ENCODE measurements around the gene OR11H6. TPM values are rescaled to one million over a fixed set of nuclear protein-coding genes. Genes with fewer than 3 reads are reported as not detected.
"Not testable (repeated sequence)": the region's sequence is repeated elsewhere in the genome, so short reads cannot be mapped to it uniquely, and the experiment has no call there.

Gene OR11H6, protein sequence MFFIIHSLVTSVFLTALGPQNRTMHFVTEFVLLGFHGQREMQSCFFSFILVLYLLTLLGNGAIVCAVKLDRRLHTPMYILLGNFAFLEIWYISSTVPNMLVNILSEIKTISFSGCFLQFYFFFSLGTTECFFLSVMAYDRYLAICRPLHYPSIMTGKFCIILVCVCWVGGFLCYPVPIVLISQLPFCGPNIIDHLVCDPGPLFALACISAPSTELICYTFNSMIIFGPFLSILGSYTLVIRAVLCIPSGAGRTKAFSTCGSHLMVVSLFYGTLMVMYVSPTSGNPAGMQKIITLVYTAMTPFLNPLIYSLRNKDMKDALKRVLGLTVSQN
- polyA plus RNA-seq = not detected in 2 replicates
- not detected in 2 replicates for polyA minus RNA-seq

DNA sequence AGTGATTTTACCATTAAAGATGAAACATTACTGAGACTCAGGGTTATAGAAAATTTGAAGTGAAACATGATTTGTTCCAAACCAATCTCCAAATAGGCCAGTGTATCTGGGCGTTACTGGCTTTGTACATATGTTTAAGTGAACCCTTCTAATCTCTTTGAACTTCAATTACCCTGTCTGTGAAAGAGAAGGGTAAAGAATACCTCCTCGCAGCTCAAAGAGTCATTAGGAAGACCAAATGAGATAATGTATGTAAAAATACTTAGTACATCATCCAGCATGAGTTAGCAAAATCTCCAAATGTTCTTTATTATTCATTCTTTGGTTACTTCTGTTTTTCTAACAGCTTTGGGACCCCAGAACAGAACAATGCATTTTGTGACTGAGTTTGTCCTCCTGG, at the start of gene OR11H6:
OR11H6 (plus strand) TSS at position 301 of the 400 bp plus-strand sequence; CDS start at position 301, 0 bp downstream.
- no peak within 1 kb of the TSS for H2AFZ ChIP-seq (ENCODE audit: low read depth, low read length)

DNA sequence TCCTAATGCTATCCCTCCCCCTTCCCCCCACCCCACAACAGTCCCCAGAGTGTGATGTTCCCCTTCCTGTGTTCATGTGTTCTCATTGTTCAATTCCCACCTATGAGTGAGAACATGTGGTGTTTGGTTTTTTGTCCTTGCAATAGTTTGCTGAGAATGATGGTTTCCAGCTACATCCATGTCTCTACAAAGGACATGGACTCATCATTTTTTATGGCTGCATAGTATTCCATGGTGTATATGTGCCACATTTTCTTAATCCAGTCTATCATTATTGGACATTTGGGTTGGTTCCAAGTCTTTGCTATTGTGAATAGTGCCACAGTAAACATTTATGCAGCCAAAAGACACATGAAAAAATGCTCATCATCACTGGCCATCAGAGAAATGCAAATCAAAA, 49.3 kb upstream of the OR11H6 start:
- not testable (repeated sequence) for H3K9me2 ChIP-seq (ENCODE audit: insufficient read depth, low read length); H3K4me2 ChIP-seq (ENCODE audit: low read length); H3K27ac ChIP-seq (ENCODE audit: low read length); H3K36me3 ChIP-seq (ENCODE audit: insufficient read depth, low read length); H4K20me1 ChIP-seq (ENCODE audit: insufficient read depth); H3K4me3 ChIP-seq (ENCODE audit: low read length); H3K27me3 ChIP-seq (ENCODE audit: insufficient read depth, low read depth, low read length); H3K9ac ChIP-seq (ENCODE audit: low read length); H3K9me3 ChIP-seq (ENCODE audit: low read length); H3F3A ChIP-seq (ENCODE audit: insufficient read depth, low read length, poor library complexity, severe bottlenecking); H2AFZ ChIP-seq (ENCODE audit: low read depth, low read length); H3K79me2 ChIP-seq (replicated peaks; ENCODE audit: insufficient read depth, low read length)

More for the DNA sequence above, at the start of gene OR11H6:
- H3K4me2 ChIP-seq (ENCODE audit: low read length) = no peak within 1 kb of the TSS
- no peak within 1 kb of the TSS for H3K4me3 ChIP-seq (ENCODE audit: low read length)
- no peaks in the 10 kb centered on the region for H4K20me1 ChIP-seq (ENCODE audit: insufficient read depth)
- no peak within 1 kb of the TSS for H3K27ac ChIP-seq (ENCODE audit: low read length)
- no peaks in the 10 kb centered on the region for H3K36me3 ChIP-seq (ENCODE audit: insufficient read depth, low read length)
- TF ChIP-seq, protein P1, sequence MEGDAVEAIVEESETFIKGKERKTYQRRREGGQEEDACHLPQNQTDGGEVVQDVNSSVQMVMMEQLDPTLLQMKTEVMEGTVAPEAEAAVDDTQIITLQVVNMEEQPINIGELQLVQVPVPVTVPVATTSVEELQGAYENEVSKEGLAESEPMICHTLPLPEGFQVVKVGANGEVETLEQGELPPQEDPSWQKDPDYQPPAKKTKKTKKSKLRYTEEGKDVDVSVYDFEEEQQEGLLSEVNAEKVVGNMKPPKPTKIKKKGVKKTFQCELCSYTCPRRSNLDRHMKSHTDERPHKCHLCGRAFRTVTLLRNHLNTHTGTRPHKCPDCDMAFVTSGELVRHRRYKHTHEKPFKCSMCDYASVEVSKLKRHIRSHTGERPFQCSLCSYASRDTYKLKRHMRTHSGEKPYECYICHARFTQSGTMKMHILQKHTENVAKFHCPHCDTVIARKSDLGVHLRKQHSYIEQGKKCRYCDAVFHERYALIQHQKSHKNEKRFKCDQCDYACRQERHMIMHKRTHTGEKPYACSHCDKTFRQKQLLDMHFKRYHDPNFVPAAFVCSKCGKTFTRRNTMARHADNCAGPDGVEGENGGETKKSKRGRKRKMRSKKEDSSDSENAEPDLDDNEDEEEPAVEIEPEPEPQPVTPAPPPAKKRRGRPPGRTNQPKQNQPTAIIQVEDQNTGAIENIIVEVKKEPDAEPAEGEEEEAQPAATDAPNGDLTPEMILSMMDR (IDR thresholded peaks at IDR 0.05; ENCODE audit: poor library complexity, severe bottlenecking) = no peak
- TF ChIP-seq RAD21 (conservative IDR thresholded peaks at IDR 0.05) (no peak), EZH2 (IDR thresholded peaks at IDR 0.05; ENCODE audit: borderline replicate concordance, insufficient read depth, low read length, poor library complexity, severe bottlenecking) (no peak), EP300 (conservative IDR thresholded peaks at IDR 0.05; ENCODE audit: poor library complexity, severe bottlenecking) (no peak), SMC3 (conservative IDR thresholded peaks at IDR 0.05; ENCODE audit: poor library complexity) (no peak), POLR2AphosphoS5 (IDR thresholded peaks at IDR 0.05) (no peak), TAF1 (IDR thresholded peaks at IDR 0.05; ENCODE audit: low read depth) (no peak), MXI1 (conservative IDR thresholded peaks at IDR 0.05; ENCODE audit: poor library complexity, severe bottlenecking) (no peak)
- TF ChIP-seq, protein P2, sequence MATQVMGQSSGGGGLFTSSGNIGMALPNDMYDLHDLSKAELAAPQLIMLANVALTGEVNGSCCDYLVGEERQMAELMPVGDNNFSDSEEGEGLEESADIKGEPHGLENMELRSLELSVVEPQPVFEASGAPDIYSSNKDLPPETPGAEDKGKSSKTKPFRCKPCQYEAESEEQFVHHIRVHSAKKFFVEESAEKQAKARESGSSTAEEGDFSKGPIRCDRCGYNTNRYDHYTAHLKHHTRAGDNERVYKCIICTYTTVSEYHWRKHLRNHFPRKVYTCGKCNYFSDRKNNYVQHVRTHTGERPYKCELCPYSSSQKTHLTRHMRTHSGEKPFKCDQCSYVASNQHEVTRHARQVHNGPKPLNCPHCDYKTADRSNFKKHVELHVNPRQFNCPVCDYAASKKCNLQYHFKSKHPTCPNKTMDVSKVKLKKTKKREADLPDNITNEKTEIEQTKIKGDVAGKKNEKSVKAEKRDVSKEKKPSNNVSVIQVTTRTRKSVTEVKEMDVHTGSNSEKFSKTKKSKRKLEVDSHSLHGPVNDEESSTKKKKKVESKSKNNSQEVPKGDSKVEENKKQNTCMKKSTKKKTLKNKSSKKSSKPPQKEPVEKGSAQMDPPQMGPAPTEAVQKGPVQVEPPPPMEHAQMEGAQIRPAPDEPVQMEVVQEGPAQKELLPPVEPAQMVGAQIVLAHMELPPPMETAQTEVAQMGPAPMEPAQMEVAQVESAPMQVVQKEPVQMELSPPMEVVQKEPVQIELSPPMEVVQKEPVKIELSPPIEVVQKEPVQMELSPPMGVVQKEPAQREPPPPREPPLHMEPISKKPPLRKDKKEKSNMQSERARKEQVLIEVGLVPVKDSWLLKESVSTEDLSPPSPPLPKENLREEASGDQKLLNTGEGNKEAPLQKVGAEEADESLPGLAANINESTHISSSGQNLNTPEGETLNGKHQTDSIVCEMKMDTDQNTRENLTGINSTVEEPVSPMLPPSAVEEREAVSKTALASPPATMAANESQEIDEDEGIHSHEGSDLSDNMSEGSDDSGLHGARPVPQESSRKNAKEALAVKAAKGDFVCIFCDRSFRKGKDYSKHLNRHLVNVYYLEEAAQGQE (IDR thresholded peaks at IDR 0.05; ENCODE audit: borderline replicate concordance) = no peak
- H3K9ac ChIP-seq (ENCODE audit: low read length) = no peak within 1 kb of the TSS
- H3F3A ChIP-seq (ENCODE audit: insufficient read depth, low read length, poor library complexity, severe bottlenecking) = no peaks in the 10 kb centered on the region
- no peaks in the 10 kb centered on the region for H3K9me2 ChIP-seq (ENCODE audit: insufficient read depth, low read length)
- no peaks in the 10 kb centered on the region for H3K79me2 ChIP-seq (replicated peaks; ENCODE audit: insufficient read depth, low read length)
- no peaks in the 10 kb centered on the region for H3K9me3 ChIP-seq (ENCODE audit: low read length)
- no peaks in the 10 kb centered on the region for H3K27me3 ChIP-seq (ENCODE audit: insufficient read depth, low read depth, low read length)

Measured in neural cell (in vitro differentiated cells).